ENCODE data around the gene RELN.

- TF ChIP-seq CTCF (IDR thresholded peaks at IDR 0.05 in 8 of 11, conservative IDR thresholded peaks at IDR 0.05 in 3 of 11) = no peak
- no peak for TF ChIP-seq POLR2A (IDR thresholded peaks at IDR 0.05)
Measured at GRCh38 chr7:103487419-103487818, 502.0 kb downstream of the RELN start.

All from spleen (tissue), 7 donors.